Endothelial cell of umbilical vein (primary cell): Measurements from ENCODE around the gene NTSR1. TPM values are rescaled to one million over a fixed set of nuclear protein-coding genes. Genes with fewer than 3 reads are reported as not detected.

Experiments
- BruUV-seq: library from RNA; stranded (reverse); fragments of 400-500 nt; replicated peaks from 2 replicates; lab custom pipeline; 2021; lab: Mats Ljungman, UMichigan
- CTCF ChIA-PET: fragments of 300-600, 350-600 bp; sonication (Branson Sonifier 250); formaldehyde crosslinking; loops from one replicate; lab custom pipeline; 2021; ENCODE audit warnings: antibody characterized with exemption, inconsistent platforms; lab: Charles Lee
- POLR2A ChIA-PET: fragments of 300-600, 350-600 bp; sonication (Branson Sonifier 250); formaldehyde crosslinking; loops from one replicate; lab custom pipeline; 2021; ENCODE audit warnings: antibody characterized with exemption, inconsistent platforms; lab: Charles Lee
- DNase-seq: peaks from one replicate; pipeline ENCODE4 v3.0.0-alpha.2; 2011; ENCODE audit warnings: low read depth, low spot score
- FAIRE-seq: peaks from 2 replicates; lab custom pipeline; 2011; peaks lifted over from hg19 to GRCh38; lab: Jason Lieb, UNC
- H2AFZ ChIP-seq: 2 replicates; pipeline ENCODE4 v1.6.0; 2012; ENCODE audit warnings: low read depth, low read length, control low read depth, inconsistent platforms
- H3K27ac ChIP-seq: 2 replicates; pipeline ENCODE4 v1.5.1; 2011; ENCODE audit warnings: low read depth, mild to moderate bottlenecking, control low read depth, low read length, moderate library complexity; ENCODE audit not compliant: insufficient read depth
- H3K27me3 ChIP-seq, 2 experiments: 2 replicates each; pipeline versions ENCODE4 v1.6.0 to v1.6.1; 2011; ENCODE audit warnings: low read length in 2 of 2, mixed read lengths in 1 of 2; ENCODE audit not compliant: control insufficient read depth in 2 of 2, insufficient read depth in 2 of 2
- H3K36me3 ChIP-seq, 2 experiments: 2 replicates in 1 of 2; 3 replicates in 1 of 2; pipeline ENCODE4 v1.5.1; 2011; ENCODE audit warnings: low read length in 2 of 2, mild to moderate bottlenecking in 1 of 2, moderate library complexity in 1 of 2; ENCODE audit not compliant: control insufficient read depth in 2 of 2, insufficient read depth in 2 of 2; ENCODE audit errors: extremely low read depth in 1 of 2
- H3K4me1 ChIP-seq: 3 replicates; pipeline ENCODE4 v1.5.1; 2011; ENCODE audit warnings: mild to moderate bottlenecking, low read length; ENCODE audit not compliant: control insufficient read depth, insufficient read depth; ENCODE audit errors: extremely low read depth
- H3K4me2 ChIP-seq: 2 replicates; pipeline ENCODE4 v1.6.1; 2011; ENCODE audit warnings: low read length, control low read depth, mixed read lengths; ENCODE audit not compliant: insufficient read depth
- H3K4me3 ChIP-seq, 3 experiments: fragments of 200-600 bp in 1 of 3; sonication (generic), shearing (Covaris generic) in 1 of 3; replicated peaks in 1 of 3; 2 replicates each; pipeline ENCODE4 v1.5.1; 2011 to 2016; ENCODE audit warnings: control low read depth in 3 of 3, low read length in 3 of 3, mild to moderate bottlenecking in 2 of 3, inconsistent platforms in 1 of 3, low read depth in 1 of 3, moderate library complexity in 1 of 3; ENCODE audit not compliant: insufficient read depth in 1 of 3
- H3K79me2 ChIP-seq: 2 replicates; pipeline ENCODE4 v1.6.0; 2012; ENCODE audit warnings: low read length, inconsistent platforms; ENCODE audit not compliant: control insufficient read depth, insufficient read depth
- H3K9ac ChIP-seq: replicated peaks from 2 replicates; pipeline ENCODE3; 2011; ENCODE audit warnings: low read length, control low read depth; ENCODE audit not compliant: insufficient read depth; ENCODE audit errors: extremely low read depth
- H3K9me1 ChIP-seq: replicated peaks from 3 replicates; pipeline ENCODE4 v1.6.0; 2011; ENCODE audit warnings: mild to moderate bottlenecking, low read length; ENCODE audit not compliant: control insufficient read depth, insufficient read depth; ENCODE audit errors: extremely low read depth
- H3K9me3 ChIP-seq: replicated peaks from 2 replicates; pipeline ENCODE4 v1.5.1; 2012; ENCODE audit warnings: low read length, inconsistent platforms; ENCODE audit not compliant: control insufficient read depth, insufficient read depth
- H4K20me1 ChIP-seq: replicated peaks from 2 replicates; pipeline ENCODE3; 2011; ENCODE audit warnings: mild to moderate bottlenecking, low read length; ENCODE audit not compliant: control insufficient read depth, insufficient read depth; ENCODE audit errors: extremely low read depth
- CTCF ChIP-seq, 2 donors: IDR thresholded peaks; 1 replicate in 1 of 2; 2 replicates in 1 of 2; pipeline ENCODE4 v1.5.1; 2011; ENCODE audit warnings: low read length in 2 of 2, mild to moderate bottlenecking in 2 of 2, moderate library complexity in 2 of 2, control low read depth in 1 of 2, inconsistent platforms in 1 of 2, low read depth in 1 of 2; ENCODE audit not compliant: insufficient read depth in 1 of 2; ENCODE audit errors: extremely low read depth in 1 of 2
- EZH2 ChIP-seq: IDR thresholded peaks from 2 replicates; pipeline ENCODE4 v1.6.1; 2012; ENCODE audit warnings: borderline replicate concordance, low read depth, mild to moderate bottlenecking, moderate library complexity, low read length, inconsistent platforms; ENCODE audit not compliant: severe bottlenecking
- FOS ChIP-seq: IDR thresholded peaks from 2 replicates; pipeline ENCODE4 v1.6.1; 2011; ENCODE audit warnings: mild to moderate bottlenecking, low read length, moderate library complexity, borderline replicate concordance; ENCODE audit not compliant: insufficient read depth
- GATA2 ChIP-seq: IDR thresholded peaks from 2 replicates; pipeline ENCODE4 v1.7.0; 2011; ENCODE audit warnings: low read depth, mild to moderate bottlenecking, moderate library complexity, mixed read lengths, low read length; ENCODE audit not compliant: insufficient read length, insufficient read depth
- JUN ChIP-seq: IDR thresholded peaks from 2 replicates; pipeline ENCODE4 v1.6.1; 2011; ENCODE audit warnings: borderline replicate concordance, low read depth; ENCODE audit not compliant: insufficient read length, insufficient read depth
- MAX ChIP-seq: IDR thresholded peaks from 2 replicates; pipeline ENCODE4 v1.6.1; 2011; ENCODE audit not compliant: insufficient read depth, insufficient read length
- MYC ChIP-seq: IDR thresholded peaks from one replicate; pipeline ENCODE4 v1.6.1; 2011; ENCODE audit warnings: mild to moderate bottlenecking, low read depth, low read length
- POLR2A ChIP-seq: IDR thresholded peaks from 2 replicates; pipeline ENCODE4 v1.6.1; 2012; ENCODE audit warnings: low read depth, mild to moderate bottlenecking, control low read depth, low read length
- POLR2AphosphoS5 ChIP-seq: IDR thresholded peaks from 2 replicates; pipeline ENCODE4 v1.6.1; 2012; ENCODE audit warnings: low read depth, mild to moderate bottlenecking, control low read depth, low read length, moderate library complexity; ENCODE audit not compliant: insufficient read depth
- dilution Hi-C: fragments of 300-500 bp; cut with MboI; formaldehyde crosslinking; loops from one replicate; pipeline ENCODE4 v1.15.0; 2019; ENCODE audit warnings: low sequenced_read_pairs; ENCODE audit not compliant: extremely low pct_ligation_motif_present
- intact Hi-C: fragments of 100-400 bp; cut with micrococcal nuclease; formaldehyde crosslinking; loops from one replicate; pipeline ENCODE4 v1.10.0; 2022
- polyA plus RNA-seq, 4 experiments: library from polyadenylated mRNA; depleted of rRNA in 3 of 4; stranded (reverse) in 3 of 4; unstranded in 1 of 4; fragments of >200 nt; gene quantifications; 2 replicates each; pipeline versions ENCODE4 v1.2.1 to v1.2.3, GENCODE V29; 2011 to 2012; ENCODE audit warnings: missing spikeins in 1 of 4
- total RNA-seq: library from RNA; stranded (reverse); gene quantifications from 2 replicates; pipeline ENCODE4 v1.2.3, GENCODE V29; 2021

NTSR1 gene
- total and polyA plus RNA-seq, 2 donors (not counting 3 experiments of a cell fraction or from before 2014, with no cell fraction given), result 0.14 to 2.1 TPM

GRCh38 chr20:62667530-62668440 is 40.9 kb upstream of the NTSR1 start:
- no peak overlapping the region for H3K27ac ChIP-seq
- H3K4me3 ChIP-seq, result no peak overlapping the region
- H3K9me3 ChIP-seq, result no peaks in the 10 kb centered on the region
- no peak overlapping the region for H3K9ac ChIP-seq
- H3K4me1 ChIP-seq, result peaks cover 13% of the 10 kb centered on the region
- TF ChIP-seq CTCF (IDR thresholded peaks at IDR 0.05; ENCODE audit: extremely low read depth in 1 of 2, insufficient read depth in 1 of 2, low read depth in 1 of 2, low read length in 2 of 2) (no peak), GATA2 (no peak), MAX (no peak), EZH2 (no peak), POLR2AphosphoS5 (no peak), MYC (no peak), JUN (no peak), FOS (no peak), POLR2A (no peak)
- dilution Hi-C loops, result no loop called here
- H2AFZ ChIP-seq, result no peak overlapping the region
- FAIRE-seq, result no peak
- intact Hi-C loops, result loop anchor here (1.0 to 2.0 kb wide), 4 partner anchors 36 to 141 kb away; no protein-coding TSS in a partner anchor
- H3K9me1 ChIP-seq, result no peaks in the 10 kb centered on the region
- no peaks in the 10 kb centered on the region for H4K20me1 ChIP-seq
- no peak overlapping the region for H3K4me2 ChIP-seq
- ChIA-PET CTCF (interaction anchor here (0.6 to 9.2 kb wide), 21 partner anchors 12 to 168 kb away, joined by 3 to 120 read pairs (median 5); partner anchors contain the start of gene SLCO4A1), POLR2A (no interaction called here)
- BruUV-seq, result no TSS peak
- no peaks in the 10 kb centered on the region for H3K79me2 ChIP-seq
- DNase-seq, result no peak
- no peaks in the 10 kb centered on the region for H3K27me3 ChIP-seq
- no peaks in the 10 kb centered on the region for H3K36me3 ChIP-seq
